ENCODE results near the gene HLA-B. TPM values are rescaled to one million over a fixed set of nuclear protein-coding genes. Genes with fewer than 3 reads are reported as not detected.

Gene HLA-B
- total RNA-seq, 1 experiment from 2014 or later, result 124 TPM

- Mint-ChIP-seq H3K9me3 (peaks cover 8% of the 10 kb centered on the region), H3K36me3 (no peaks in the 10 kb centered on the region), H3K4me3 (no peak overlapping the region), H3K27ac (no peak overlapping the region), H3K27me3 (ENCODE audit: low read depth) (peaks cover 90% of the 10 kb centered on the region), H3K4me1 (peaks cover 4% of the 10 kb centered on the region; the same call in 1 of the 2 replicates)
- no peak for ATAC-seq
- ChIA-PET CTCF (no interaction called here), POLR2A (no interaction called here)
- no peak for DNase-seq (ENCODE audit: low spot score)
- no peak for TF ChIP-seq MLX (CRISPR knock-in tag; IDR thresholded peaks at IDR 0.05)
- no peak for TF ChIP-seq CDX4 (CRISPR knock-in tag; IDR thresholded peaks at IDR 0.05; ENCODE audit: borderline replicate concordance)
- TF ChIP-seq PRRX2 (CRISPR knock-in tag; IDR thresholded peaks at IDR 0.05), result no peak
- no peak for TF ChIP-seq E2F5 (CRISPR knock-in tag; IDR thresholded peaks at IDR 0.05)
- no peak for TF ChIP-seq ZNF263 (CRISPR knock-in tag; IDR thresholded peaks at IDR 0.05; ENCODE audit: low read depth)
- no peak for TF ChIP-seq ZNF512 (CRISPR knock-in tag; IDR thresholded peaks at IDR 0.05; ENCODE audit: borderline replicate concordance)
- TF ChIP-seq CREM (CRISPR knock-in tag; IDR thresholded peaks at IDR 0.05), result no peak
- no peak for TF ChIP-seq MXD4 (CRISPR knock-in tag; IDR thresholded peaks at IDR 0.05; ENCODE audit: borderline replicate concordance)
- no peak for TF ChIP-seq CTCF (IDR thresholded peaks at IDR 0.05)
- TF ChIP-seq RORB (CRISPR knock-in tag; IDR thresholded peaks at IDR 0.05), result no peak
- TF ChIP-seq FOXP4 (CRISPR knock-in tag; IDR thresholded peaks at IDR 0.05), result no peak
- TF ChIP-seq FOXK1 (CRISPR knock-in tag; IDR thresholded peaks at IDR 0.05), result no peak
Observed at GRCh38 chr6:31362751-31363150, 5.8 kb upstream of the HLA-B start.

- Mint-ChIP-seq H3K27me3 (ENCODE audit: low read depth) (peaks cover 87% of the 10 kb centered on the region), H3K9me3 (peaks cover 8% of the 10 kb centered on the region), H3K36me3 (peaks cover 9% of the 10 kb centered on the region), H3K27ac (no peak overlapping the region), H3K4me1 (peaks cover 4% of the 10 kb centered on the region), H3K4me3 (no peak overlapping the region)
- ChIA-PET CTCF (no interaction called here), POLR2A (no interaction called here)
- no peak for TF ChIP-seq NFATC4 (CRISPR knock-in tag; IDR thresholded peaks at IDR 0.05)
- no peak for TF ChIP-seq ETV6 (CRISPR knock-in tag; IDR thresholded peaks at IDR 0.05)
- no peak for TF ChIP-seq EMX1 (CRISPR knock-in tag; IDR thresholded peaks at IDR 0.05)
- ATAC-seq, result no peak
- DNase-seq (ENCODE audit: low spot score), result no peak
Observed at GRCh38 chr6:31359581-31359980, 2.6 kb upstream of the HLA-B start.

- peaks cover 8% of the 10 kb centered on the region for H3K9me3 Mint-ChIP-seq
- peaks cover 88% of the 10 kb centered on the region for H3K27me3 Mint-ChIP-seq (ENCODE audit: low read depth)
- H3K36me3 Mint-ChIP-seq, result peaks cover 17% of the 10 kb centered on the region
- no peak for DNase-seq (ENCODE audit: low spot score)
- no peak overlapping the region for H3K4me3 Mint-ChIP-seq
- H3K27ac Mint-ChIP-seq, result no peak overlapping the region
- peaks cover 4% of the 10 kb centered on the region for H3K4me1 Mint-ChIP-seq
- POLR2A ChIA-PET, result no interaction called here
- CTCF ChIA-PET, result no interaction called here
- ATAC-seq, result no peak
- TF ChIP-seq ERG (CRISPR knock-in tag; IDR thresholded peaks at IDR 0.05) (no peak), HMGXB4 (CRISPR knock-in tag; IDR thresholded peaks at IDR 0.05) (no peak), ZNF396 (CRISPR knock-in tag; IDR thresholded peaks at IDR 0.05; ENCODE audit: borderline replicate concordance) (no peak), TEAD4 (CRISPR knock-in tag; IDR thresholded peaks at IDR 0.05) (no peak), JAZF1 (CRISPR knock-in tag; IDR thresholded peaks at IDR 0.05) (no peak), GRHL2 (CRISPR knock-in tag; IDR thresholded peaks at IDR 0.05; ENCODE audit: insufficient replicate concordance, severe bottlenecking) (no peak), MAX (CRISPR knock-in tag; IDR thresholded peaks at IDR 0.05) (no peak)
Observed at GRCh38 chr6:31358302-31358701, 1.3 kb upstream of the HLA-B start.
